ENCODE data around the gene CST6.

Gene CST6

DNA sequence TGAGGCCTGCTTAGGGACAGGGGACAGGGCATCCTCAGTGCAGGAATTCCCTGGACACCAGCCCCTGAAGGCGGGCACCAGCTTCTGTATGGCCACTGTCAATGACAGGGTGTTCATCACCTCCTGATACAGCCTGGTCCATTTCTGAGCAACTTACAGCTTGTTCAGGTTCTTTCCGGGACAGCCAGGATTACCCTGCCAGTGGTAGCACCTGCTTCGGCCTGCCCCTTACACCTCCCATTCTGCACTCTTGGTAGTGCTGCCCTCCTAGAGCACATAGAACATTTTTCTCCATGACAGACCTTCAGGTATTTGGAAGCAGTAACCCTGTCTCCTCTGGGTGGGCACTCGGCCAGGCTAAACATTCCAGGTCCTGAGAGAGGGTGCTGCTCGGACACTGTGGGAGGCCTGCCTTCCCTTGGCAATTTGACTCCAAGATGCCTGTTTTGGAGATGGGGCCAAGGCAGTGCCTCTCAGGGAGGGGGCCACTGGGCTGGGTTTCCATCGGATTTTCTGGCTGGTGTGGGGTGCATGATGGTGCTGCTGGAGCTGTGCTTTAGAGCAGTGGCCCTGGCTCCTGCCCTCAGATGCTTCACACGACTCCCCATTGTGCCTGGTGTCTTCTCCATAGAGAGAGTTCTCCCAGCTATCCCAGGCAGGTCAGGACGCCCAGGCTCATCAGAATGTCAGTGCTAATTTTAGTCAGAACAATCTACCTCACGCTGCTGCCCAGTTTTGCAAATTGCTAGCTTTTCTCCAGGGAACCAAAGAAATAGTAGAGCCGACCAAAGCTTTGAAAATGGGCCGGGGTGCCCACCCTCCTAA, 35.9 kb downstream of the CST6 start:
- no peak for DNase-seq (ENCODE audit: low spot score)

DNA sequence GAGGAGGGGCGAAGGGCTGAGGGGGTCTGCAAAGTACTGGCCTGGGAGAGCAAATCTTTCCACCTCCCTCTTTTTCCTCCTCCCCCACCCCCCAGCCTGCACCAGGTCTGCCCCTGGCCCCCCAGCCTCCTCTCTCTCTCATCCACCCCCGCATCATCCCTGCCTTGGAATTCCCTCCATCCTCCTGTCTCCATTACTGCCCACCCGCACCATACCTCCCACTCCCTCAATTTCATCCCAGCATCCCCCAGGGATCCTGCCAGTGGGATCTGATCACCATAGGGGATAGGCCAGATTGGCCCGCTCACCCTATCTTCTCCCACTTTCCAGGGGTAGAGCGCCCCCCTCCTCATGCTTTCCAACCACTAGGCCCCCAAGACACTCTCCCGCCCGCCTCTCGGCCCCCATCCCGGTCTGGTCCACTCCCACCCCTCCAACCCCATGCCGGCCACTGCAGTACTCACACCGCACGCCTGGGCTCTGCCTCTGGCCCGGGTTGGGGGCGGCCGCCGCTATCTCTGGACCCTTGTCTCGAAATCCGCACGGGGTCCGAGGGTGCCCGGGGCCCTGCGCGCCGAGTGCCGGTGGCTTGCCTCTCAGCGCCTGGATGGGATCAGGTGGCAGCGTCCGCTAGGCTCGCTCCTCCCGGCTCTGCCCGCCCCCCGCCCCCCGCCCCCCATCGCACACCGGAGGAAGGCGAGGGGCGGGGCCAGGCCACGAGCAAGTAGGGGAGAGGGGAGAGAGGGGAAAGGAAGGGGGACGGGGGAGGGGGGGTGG, 36.9 kb downstream of the CST6 start, which contains the start of gene GAL3ST3:
GAL3ST3 (minus strand) TSS at position 615 of the 777 bp plus-strand sequence. CDS start 3,746 bp downstream, outside the sequence.
- DNase-seq (ENCODE audit: low spot score), result no peak

DNA sequence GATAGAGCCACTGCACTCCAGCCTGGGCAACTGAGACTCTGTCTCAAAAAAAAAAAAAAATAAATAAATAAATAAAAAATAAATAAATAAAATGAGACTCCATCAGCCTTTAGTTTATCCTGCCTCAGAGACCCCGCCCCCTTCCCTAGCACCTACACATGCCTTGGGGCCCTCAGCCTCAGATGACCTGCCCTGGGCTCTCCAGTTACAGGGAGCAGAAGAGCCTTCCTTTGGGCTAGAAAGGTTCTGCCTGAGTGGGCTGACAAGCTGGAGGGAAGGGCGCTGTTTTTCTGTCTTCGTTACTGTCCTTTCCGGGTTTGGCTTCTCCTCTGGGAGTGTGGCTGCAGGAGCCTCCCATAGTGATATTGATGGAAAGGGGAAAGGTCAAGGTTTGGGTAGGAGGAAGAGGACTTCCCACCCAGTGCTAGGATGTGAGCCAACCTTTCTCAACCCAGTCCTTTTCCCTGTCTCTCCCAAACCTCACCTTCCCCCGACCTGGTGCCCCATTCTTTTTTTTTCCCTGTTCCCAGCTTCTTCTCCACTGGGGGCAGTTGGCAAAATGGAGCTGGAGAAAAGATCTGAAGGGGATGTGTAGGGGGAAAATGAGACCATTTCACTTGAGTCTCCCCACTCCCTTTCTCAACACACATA, 38.9 kb downstream of the CST6 start:
- DNase-seq (ENCODE audit: low spot score), result peak; percentile 30

DNA sequence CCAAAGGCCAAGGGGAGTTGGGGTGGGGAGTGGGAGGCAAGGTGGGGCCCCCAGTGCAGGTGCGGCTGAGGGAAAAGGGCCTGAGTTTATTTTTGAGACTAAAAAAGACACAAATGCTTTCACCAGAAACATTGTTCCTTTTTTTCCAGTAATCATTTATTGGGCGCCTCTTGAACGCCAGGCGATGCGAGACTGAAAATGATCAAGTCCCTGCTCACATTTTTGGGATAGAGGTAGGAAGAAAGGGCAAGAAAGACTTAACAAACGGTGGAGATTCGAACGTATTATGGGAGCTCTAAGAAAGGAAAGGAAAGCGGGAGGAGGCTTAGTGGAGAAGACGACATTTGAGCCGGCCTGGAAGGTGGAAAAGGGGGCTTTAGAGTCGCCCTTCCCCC, 39.6 kb downstream of the CST6 start:
- no peak for DNase-seq (ENCODE audit: low spot score)

DNA sequence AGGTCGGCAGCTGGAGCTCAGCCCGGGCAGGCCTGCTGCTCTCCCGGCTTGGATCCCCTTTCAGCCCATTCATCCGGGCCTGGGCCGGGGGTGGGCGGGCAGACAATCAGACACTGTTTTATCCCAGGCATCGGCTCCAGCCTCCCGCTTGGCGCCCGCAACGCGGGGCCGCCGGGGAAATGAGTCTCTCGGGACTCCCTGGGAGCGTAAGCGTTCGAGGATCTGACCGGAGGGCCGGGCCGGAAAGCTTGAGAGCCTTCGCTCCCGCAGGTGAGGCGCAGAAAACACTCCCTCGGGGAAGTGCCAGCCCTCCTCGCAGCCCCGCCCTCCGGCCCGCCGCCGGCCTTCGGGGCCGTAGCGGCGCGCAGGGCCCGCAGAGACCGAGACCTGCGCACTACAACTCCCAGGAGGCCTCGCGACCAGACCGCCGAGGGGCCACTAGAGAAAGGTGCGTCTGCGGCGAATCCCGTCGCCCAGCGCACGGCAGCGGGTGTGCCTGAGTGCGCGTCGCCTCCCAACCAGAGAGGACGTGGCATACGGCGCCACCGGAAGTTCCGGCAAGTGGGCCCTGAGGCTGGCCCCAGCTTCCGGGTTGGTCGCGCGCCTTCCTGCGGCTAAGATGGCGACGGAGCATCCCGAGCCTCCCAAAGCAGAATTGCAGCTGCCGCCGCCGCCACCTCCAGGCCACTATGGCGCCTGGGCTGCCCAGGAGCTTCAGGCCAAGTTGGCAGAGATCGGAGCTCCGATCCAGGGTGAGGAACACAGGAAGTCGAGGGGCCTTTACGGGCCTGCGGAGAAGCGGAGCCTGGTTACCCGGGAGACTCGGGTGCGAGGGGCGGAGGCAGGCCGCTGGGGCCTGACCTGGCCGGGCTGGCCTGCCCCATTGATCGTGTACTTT, 40.2 kb downstream of the CST6 start, which contains the start of gene SF3B2:
SF3B2 (plus strand) TSS at position 599 of the 898 bp plus-strand sequence; CDS start at position 620, 21 bp downstream.
- peak; percentile 98 for DNase-seq (ENCODE audit: low spot score)

DNA sequence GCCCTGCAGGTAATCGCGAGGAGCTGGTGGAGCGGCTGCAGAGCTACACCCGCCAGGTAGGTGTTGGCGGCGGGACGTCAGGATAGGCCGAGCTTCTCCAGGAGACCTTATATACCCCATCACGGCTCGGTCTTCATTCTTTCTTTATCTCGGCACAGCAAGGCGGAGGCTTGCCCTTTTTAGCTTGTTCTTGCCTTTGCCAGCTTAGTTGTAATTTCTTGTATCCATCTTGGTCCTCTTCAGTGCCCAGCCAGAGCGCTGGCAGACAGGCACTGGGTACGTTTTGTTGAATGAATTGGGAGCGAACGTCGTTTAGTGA, 40.8 kb downstream of the CST6 start:
- DNase-seq (ENCODE audit: low spot score), result no peak

DNA sequence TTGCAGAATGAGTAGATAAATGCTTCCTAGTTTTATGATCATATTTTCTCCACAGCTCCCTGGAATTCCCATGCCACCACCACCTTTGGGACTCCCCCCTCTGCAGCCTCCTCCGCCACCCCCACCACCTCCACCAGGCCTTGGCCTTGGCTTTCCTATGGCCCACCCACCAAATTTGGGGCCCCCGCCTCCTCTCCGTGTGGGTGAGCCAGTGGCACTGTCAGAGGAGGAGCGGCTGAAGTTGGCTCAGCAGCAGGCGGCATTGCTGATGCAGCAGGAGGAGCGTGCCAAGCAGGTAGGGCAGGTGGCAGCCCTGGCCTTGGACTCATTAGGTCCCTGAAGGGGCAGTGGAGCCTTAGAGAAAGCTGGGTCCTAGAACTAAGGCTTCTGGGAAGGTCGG, 43.2 kb downstream of the CST6 start:
- DNase-seq (ENCODE audit: low spot score), result no peak

DNA sequence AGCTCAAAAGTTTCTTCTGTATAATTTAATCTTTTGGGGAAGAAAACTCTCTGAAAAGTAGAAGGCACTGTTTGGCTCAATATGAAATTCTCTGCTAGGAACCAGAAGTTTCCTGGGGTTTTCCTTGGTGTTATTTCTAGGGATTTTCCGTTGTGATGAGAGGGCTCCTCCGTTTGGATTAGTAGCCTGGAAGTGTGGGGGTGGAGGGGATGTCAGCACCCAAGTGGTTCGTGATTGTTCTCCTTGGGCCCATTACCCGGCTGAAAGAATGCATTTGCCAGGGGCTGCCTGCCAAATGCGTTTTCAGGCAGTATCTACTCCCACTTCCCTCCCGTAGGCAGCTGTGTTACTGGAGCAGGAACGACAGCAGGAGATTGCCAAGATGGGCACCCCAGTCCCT, 44.7 kb downstream of the CST6 start:
- no peak for DNase-seq (ENCODE audit: low spot score)

DNA sequence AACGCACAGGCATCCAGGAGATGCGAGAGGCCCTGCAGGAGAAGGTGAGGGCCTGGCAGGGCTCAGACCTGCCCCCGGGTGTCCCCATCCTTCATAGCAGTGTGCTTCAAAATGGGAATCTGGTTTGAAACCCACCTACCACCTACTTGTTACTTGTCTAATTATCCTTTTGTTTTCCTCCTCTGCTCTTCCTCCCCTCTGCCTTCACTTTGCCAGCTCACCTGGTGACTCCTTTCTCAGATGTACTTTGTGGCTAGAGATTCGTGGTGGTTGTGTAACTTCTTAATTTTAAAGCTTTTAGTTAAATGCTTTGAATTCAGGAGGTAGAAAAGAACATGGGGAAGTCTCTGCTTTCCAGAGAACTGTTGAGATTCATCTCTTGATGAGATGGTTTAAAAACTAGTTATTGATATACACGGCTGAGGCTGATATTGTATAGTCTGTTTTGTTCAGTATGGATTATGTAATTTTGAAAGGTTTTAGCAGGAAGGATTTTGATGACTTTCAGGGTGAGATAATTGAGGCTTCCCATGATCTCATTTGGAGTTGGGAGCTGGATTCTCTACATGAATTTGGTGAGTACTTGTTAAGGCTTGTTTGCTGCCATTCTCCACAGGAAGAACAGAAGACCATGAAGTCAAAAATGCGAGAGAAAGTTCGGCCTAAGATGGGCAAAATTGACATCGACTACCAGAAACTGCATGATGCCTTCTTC, 48.3 kb downstream of the CST6 start:
- DNase-seq (ENCODE audit: low spot score), result no peak

DNA sequence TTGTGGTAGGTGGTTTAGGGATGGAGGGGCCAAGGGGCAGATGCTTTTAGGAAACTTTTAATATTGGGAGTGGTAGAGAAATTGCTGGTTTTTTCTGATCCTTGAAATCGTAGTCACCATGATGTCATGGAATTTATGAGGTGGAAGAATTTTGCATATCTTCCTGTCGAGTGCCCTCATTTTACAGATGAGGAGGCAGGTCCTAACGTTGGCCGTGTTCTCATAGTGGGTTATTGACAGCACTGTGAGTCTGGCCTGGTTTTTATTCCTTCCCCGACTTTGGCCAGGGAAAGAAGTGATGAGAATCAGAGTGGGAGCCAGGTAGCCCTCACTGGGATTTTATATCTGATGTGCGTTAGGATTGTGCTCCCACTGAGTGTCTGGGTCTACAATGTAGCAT, 49.5 kb downstream of the CST6 start:
- peak; percentile 37 for DNase-seq (ENCODE audit: low spot score)

DNA sequence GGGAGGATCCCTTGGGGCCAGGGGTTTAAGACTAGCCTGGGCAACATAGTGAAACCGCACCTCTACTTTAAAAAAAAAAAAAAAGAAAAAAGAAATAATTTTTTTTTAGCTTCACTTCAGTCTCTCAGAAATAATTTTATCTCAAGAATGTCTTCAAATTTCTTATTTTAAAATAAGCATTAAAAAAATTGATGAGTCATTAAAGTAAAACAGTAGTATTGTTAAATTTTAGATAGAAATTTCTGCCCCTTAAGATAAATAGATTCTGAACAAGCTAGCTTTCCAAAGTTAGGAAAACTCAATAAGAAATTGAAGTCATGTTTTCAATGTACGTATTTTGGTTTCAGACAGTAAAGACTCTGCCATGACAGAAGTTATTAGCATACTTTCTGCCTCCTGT, 50.6 kb downstream of the CST6 start:
- DNase-seq (ENCODE audit: low spot score), result no peak
